C4-2B (cell line): ENCODE results near the gene LMLN.

Source experiments
- ZFX ChIP-seq: fragments of 450-650 bp; IDR thresholded peaks from 2 replicates; pipeline ENCODE4 v1.6.1; 2017
- TF ChIP-seq, protein P1 (sequence below): fragments of 450-650 bp; conservative IDR thresholded peaks from 2 replicates; pipeline ENCODE4 v1.5.1; 2017; ENCODE audit warnings: mild to moderate bottlenecking

DNA sequence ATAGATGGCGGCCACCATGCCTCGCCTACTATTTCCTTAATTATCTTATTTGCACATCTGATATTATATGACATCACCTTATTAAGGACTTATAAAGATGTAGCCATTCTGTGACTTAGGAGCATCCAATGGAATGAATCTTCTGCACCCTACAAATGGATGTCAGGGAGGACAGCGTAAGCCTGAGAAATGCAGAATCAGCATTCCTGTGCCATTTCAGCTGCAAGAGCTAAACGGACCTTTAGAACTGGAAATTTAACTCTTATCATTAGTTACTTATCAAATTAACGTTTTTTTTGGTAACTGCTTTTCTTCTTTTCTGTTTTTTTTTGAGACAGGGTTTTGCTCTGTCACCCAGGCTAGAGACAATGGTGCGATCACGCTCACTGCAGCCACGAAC lies 65.6 kb downstream of the LMLN start:
- TF ChIP-seq, protein P1, sequence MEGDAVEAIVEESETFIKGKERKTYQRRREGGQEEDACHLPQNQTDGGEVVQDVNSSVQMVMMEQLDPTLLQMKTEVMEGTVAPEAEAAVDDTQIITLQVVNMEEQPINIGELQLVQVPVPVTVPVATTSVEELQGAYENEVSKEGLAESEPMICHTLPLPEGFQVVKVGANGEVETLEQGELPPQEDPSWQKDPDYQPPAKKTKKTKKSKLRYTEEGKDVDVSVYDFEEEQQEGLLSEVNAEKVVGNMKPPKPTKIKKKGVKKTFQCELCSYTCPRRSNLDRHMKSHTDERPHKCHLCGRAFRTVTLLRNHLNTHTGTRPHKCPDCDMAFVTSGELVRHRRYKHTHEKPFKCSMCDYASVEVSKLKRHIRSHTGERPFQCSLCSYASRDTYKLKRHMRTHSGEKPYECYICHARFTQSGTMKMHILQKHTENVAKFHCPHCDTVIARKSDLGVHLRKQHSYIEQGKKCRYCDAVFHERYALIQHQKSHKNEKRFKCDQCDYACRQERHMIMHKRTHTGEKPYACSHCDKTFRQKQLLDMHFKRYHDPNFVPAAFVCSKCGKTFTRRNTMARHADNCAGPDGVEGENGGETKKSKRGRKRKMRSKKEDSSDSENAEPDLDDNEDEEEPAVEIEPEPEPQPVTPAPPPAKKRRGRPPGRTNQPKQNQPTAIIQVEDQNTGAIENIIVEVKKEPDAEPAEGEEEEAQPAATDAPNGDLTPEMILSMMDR = no peak
- no peak for TF ChIP-seq ZFX
